ENCODE measurements around the gene EIF4E2. TPM values are rescaled to one million over a fixed set of nuclear protein-coding genes. Genes with fewer than 3 reads are reported as not detected.
"Not testable (repeated sequence)": the region's sequence is repeated elsewhere in the genome, so short reads cannot be mapped to it uniquely, and the experiment has no call there.

The EIF4E2 gene
- total RNA-seq, 4 donors from 2014 or later: 29.2 to 44.7 (median 34.6) TPM

DNA sequence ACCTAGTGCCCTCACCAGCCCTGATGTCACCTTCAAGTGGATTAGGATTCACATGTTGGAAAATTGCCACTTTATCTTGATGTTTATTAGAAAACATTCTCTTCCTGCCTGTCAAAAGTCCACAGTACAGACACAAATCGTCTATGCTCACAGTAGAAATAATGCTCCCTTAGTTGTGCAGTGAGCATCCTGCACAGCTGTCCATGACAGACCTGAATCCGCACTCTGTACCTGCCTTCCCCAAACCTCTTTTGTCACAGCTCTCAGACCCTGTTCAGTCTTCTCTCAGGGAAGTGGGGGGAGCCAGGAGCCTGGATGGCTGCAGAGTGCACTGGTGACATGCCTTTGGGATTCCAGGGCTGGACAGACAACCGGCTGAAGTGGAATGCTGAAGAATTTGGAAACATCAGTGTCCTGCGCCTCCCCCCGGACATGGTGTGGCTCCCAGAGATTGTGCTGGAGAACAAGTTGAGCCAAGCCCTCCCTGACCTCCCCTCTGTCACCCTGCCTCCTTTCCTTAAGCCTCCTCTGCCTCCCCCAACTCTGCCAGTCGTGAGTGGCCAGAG is 22.5 kb upstream of the EIF4E2 start:
- H3K4me3 ChIP-seq (ENCODE audit: low read depth, poor library complexity, severe bottlenecking): no peak overlapping the region
- 71 to 73% methylated on average over 6 of the region's 6 CpGs for WGBS, 2 donors
- intact Hi-C loops (cut with DNase I; ENCODE audit: low total_unique reads): no loop called here
- TF ChIP-seq POLR2A (IDR thresholded peaks at IDR 0.05): no peak
- TF ChIP-seq, protein P1, sequence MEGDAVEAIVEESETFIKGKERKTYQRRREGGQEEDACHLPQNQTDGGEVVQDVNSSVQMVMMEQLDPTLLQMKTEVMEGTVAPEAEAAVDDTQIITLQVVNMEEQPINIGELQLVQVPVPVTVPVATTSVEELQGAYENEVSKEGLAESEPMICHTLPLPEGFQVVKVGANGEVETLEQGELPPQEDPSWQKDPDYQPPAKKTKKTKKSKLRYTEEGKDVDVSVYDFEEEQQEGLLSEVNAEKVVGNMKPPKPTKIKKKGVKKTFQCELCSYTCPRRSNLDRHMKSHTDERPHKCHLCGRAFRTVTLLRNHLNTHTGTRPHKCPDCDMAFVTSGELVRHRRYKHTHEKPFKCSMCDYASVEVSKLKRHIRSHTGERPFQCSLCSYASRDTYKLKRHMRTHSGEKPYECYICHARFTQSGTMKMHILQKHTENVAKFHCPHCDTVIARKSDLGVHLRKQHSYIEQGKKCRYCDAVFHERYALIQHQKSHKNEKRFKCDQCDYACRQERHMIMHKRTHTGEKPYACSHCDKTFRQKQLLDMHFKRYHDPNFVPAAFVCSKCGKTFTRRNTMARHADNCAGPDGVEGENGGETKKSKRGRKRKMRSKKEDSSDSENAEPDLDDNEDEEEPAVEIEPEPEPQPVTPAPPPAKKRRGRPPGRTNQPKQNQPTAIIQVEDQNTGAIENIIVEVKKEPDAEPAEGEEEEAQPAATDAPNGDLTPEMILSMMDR (IDR thresholded peaks at IDR 0.05): no peak
- no peak for DNase-seq (ENCODE audit: low spot score in 2 of 2)

DNA sequence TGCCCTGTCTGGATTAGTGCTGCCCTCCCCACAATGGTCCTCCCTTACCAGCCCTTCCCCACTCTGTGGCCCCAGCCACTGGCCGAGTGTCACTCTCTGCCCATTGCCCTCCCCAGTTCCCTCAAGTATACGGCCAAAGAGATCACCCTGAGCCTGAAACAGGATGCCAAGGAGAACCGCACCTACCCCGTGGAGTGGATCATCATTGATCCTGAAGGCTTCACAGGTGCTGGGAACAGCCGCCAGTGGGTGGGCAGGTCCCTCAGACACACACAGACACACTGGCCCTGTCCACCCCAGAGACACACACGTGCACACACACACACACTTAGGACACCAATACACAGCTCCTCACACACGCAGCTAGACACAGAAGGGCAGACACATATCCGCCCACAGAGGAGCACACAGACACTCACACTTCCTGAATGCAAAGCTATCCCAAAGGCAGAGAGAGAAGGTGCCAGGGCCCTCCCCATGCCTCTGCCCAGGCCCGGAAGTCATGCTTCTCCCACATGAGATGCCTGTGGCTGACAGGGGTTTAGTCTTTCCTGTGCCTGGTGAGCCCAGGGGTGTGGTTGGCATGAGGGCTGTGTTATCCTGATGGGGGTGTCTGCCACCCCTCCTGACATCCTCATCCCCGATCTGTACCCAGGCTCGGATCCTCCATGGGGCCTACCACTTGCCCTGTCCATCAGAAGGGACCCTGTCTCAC is 21.6 kb upstream of the EIF4E2 start:
- H3K4me3 ChIP-seq (ENCODE audit: low read depth, poor library complexity, severe bottlenecking): no peak overlapping the region
- intact Hi-C loops (cut with DNase I; ENCODE audit: low total_unique reads): no loop called here
- 64 to 73% methylated on average over 11 of the region's 11 CpGs for WGBS, 2 donors
- no peak for TF ChIP-seq POLR2A (IDR thresholded peaks at IDR 0.05)
- TF ChIP-seq, protein P1 (IDR thresholded peaks at IDR 0.05): no peak
- DNase-seq (ENCODE audit: low spot score in 2 of 2): no peak

DNA sequence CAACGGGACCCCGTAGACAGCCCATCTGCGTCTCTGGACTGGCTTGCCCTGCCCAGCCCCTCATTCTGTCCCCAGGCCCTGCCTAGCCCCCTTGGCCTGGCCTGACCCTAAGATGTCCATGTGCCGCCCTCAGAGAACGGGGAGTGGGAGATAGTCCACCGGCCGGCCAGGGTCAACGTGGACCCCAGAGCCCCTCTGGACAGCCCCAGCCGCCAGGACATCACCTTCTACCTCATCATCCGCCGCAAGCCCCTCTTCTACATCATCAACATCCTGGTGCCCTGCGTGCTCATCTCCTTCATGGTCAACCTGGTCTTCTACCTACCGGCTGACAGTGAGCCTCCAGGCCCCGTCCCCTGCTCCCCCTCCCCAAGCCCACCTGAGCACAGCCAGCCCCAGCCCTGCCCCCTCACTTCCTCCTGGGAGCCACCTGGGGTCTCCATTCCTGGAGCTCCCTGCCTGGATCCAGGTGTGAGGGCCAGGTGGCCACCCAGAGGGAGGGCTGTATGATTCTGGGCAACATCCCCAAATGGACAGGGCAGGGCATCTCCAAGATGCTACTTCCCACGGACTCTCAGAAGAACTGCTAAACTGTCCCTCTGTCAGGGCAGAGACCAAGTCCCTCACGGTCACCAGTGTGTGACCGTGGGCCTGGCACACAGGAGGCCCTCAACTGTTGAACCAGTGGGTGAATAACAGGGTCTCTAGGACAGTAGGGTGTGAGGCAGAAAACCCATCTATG is 20.5 kb upstream of the EIF4E2 start:
- TF ChIP-seq, protein P1 (IDR thresholded peaks at IDR 0.05): no peak
- no peak for TF ChIP-seq POLR2A (IDR thresholded peaks at IDR 0.05)
- intact Hi-C loops (cut with DNase I; ENCODE audit: low total_unique reads): no loop called here
- no peak for DNase-seq (ENCODE audit: low spot score in 2 of 2)
- no peak overlapping the region for H3K4me3 ChIP-seq (ENCODE audit: low read depth, poor library complexity, severe bottlenecking)
- WGBS, 2 donors: 84 to 85% methylated on average over 17 of the region's 17 CpGs

DNA sequence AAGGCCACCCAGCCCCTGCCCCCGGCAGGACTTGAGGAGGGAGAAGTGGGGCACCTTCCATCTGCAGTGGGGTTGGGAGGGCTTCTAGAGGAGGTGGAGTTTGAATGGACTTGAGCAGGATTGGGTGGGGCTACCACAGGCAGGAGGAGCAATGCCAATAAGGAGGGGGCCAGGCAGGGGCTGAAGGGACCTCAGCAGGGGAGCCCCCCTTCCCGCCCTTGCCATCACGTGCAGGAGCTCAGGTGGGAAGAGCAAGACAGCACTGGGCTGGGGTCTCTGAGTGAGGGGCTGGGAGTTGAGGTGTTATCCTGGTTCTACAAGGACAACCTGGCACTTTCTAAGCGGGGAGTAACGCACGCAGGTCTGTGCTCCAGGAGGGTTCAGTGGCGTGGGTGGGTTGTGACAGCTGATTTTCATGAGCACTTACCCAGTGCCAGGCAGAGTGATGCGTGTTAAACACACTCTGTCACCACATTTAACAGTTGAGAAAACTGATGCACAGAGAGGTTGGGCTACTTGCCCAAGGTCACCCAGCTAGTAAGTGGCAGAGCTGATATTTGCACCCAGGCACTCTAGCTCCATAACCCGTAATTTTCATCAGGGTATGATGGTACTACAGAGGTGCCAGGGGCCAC is 19.7 kb upstream of the EIF4E2 start:
- intact Hi-C loops (cut with DNase I; ENCODE audit: low total_unique reads): no loop called here
- DNase-seq (ENCODE audit: low spot score in 2 of 2): no peak
- WGBS, 2 donors: 66 to 67% methylated on average over 9 of the region's 9 CpGs
- H3K4me3 ChIP-seq (ENCODE audit: low read depth, poor library complexity, severe bottlenecking): no peak overlapping the region
- TF ChIP-seq, protein P1 (IDR thresholded peaks at IDR 0.05): no peak
- no peak for TF ChIP-seq POLR2A (IDR thresholded peaks at IDR 0.05)

DNA sequence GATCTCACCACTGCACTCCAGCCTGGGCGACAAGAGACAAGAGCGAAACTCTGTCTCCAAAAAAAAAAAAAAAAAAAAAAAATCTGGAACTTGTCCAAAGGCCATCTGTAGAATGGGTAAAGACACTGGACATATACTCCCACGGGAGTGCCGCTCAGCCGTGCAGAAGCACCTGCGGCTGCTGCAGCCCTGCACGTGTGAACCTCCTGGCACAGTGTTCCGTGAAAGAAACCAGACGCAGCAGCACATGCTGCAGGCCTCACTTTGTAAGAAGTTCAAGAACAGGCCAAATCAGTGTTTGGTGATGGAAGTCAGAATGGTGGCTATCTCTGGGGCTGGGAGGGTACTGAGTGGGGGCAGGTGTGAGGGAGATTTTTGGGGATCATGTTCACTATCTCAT is 18.1 kb upstream of the EIF4E2 start:
- no peak for TF ChIP-seq POLR2A (IDR thresholded peaks at IDR 0.05)
- TF ChIP-seq, protein P1 (IDR thresholded peaks at IDR 0.05): no peak
- no peak overlapping the region for H3K4me3 ChIP-seq (ENCODE audit: low read depth, poor library complexity, severe bottlenecking)
- no peak for DNase-seq (ENCODE audit: low spot score in 2 of 2)
- WGBS, 2 donors: 58 to 71% methylated on average over 9 of the region's 9 CpGs
- intact Hi-C loops (cut with DNase I; ENCODE audit: low total_unique reads): no loop called here

DNA sequence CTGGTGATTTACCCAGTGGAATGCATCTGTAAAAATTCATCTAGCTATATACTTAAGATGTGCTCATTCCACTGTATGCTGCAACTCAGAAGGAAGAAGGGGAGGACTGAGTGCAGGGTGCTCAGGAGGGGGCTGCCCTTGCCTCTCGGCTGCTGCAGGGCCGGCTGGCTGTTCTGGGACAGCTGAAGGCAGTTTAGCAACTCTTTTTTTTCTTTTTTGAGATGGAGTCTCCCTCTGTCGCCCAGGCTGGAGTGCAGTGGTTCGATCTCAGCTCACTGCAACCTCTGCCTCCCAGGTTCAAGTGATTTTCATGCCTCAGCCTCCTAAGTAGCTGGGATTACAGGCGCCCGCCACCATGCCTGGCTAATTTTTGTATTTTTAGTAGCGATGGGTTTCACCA is 17.7 kb upstream of the EIF4E2 start:
- intact Hi-C loops (cut with DNase I; ENCODE audit: low total_unique reads); DNase-seq (ENCODE audit: low spot score in 2 of 2); H3K4me3 ChIP-seq (ENCODE audit: low read depth, poor library complexity, severe bottlenecking): not testable (repeated sequence)
- WGBS, 2 donors: 78 to 88% methylated on average over 7 of the region's 7 CpGs
